SK-N-SH treated with all-trans-retinoic acid at 6 μM for 48 hours (cell line): ENCODE measurements around the gene ERV3-1.
"Not testable (repeated sequence)": the region's sequence is repeated elsewhere in the genome, so short reads cannot be mapped to it uniquely, and the experiment has no call there.

Experiments used
- ATAC-seq: fragments of 200-7000 bp; cut with Tn5 transposase; 3 replicates; pipeline ENCODE4 v1.9.1; 2020; ENCODE audit warnings: mild to moderate bottlenecking, moderate library complexity
- CREB5 ChIP-seq: fragments of 250-450 bp; sonication (Bioruptor Pico); IDR thresholded peaks from 2 replicates; pipeline ENCODE4 v1.5.1; 2020; ENCODE audit warnings: low read depth, mild to moderate bottlenecking, moderate library complexity
- CSDC2 ChIP-seq: fragments of 250-450 bp; sonication (Bioruptor Pico); IDR thresholded peaks from 2 replicates; pipeline ENCODE4 v1.5.0; 2020; ENCODE audit warnings: mild to moderate bottlenecking, moderate library complexity
- CSRNP3 ChIP-seq: fragments of 250-450 bp; sonication (Bioruptor Pico); IDR thresholded peaks from 2 replicates; pipeline ENCODE4 v1.5.1; 2021; ENCODE audit warnings: mild to moderate bottlenecking, moderate library complexity
- ESRRG ChIP-seq: fragments of 250-450 bp; sonication (Bioruptor Pico); IDR thresholded peaks from 2 replicates; pipeline ENCODE4 v1.6.1; 2021; ENCODE audit warnings: mild to moderate bottlenecking
- GLIS3 ChIP-seq: fragments of 250-450 bp; sonication (Bioruptor Pico); IDR thresholded peaks from 2 replicates; pipeline ENCODE4 v1.5.0; 2020; ENCODE audit warnings: mild to moderate bottlenecking, moderate library complexity
- ISL1 ChIP-seq: fragments of 250-450 bp; sonication (Bioruptor Pico); IDR thresholded peaks from 2 replicates; pipeline ENCODE4 v2.1.2; 2022; ENCODE audit warnings: mild to moderate bottlenecking, moderate library complexity
- OSR1 ChIP-seq: fragments of 250-450 bp; sonication (Bioruptor Pico); IDR thresholded peaks from 2 replicates; pipeline ENCODE4 v1.8.0; 2022; ENCODE audit warnings: moderate library complexity, mild to moderate bottlenecking, inconsistent platforms
- PATZ1 ChIP-seq: fragments of 250-450 bp; sonication (Bioruptor Pico); IDR thresholded peaks from 2 replicates; pipeline ENCODE4 v1.8.0; 2020; ENCODE audit warnings: mild to moderate bottlenecking, moderate library complexity, borderline replicate concordance
- RARB ChIP-seq: fragments of 250-450 bp; sonication (Bioruptor Pico); IDR thresholded peaks from 2 replicates; pipeline ENCODE4 v1.8.0; 2021; ENCODE audit warnings: mild to moderate bottlenecking, moderate library complexity
- SNAI2 ChIP-seq: fragments of 250-450 bp; sonication (Bioruptor Pico); IDR thresholded peaks from 2 replicates; pipeline ENCODE4 v1.5.0; 2020; ENCODE audit warnings: mild to moderate bottlenecking, moderate library complexity
- TCF4 ChIP-seq: fragments of 250-450 bp; sonication (Bioruptor Pico); IDR thresholded peaks from 2 replicates; pipeline ENCODE4 v1.8.0; 2021; ENCODE audit warnings: mild to moderate bottlenecking, moderate library complexity, borderline replicate concordance
- TOX ChIP-seq: fragments of 250-450 bp; sonication (Bioruptor Pico); IDR thresholded peaks from 2 replicates; pipeline ENCODE4 v1.8.0; 2021; ENCODE audit warnings: mild to moderate bottlenecking, moderate library complexity, borderline replicate concordance
- TSHZ2 ChIP-seq: fragments of 250-450 bp; sonication (Bioruptor Pico); IDR thresholded peaks from 2 replicates; pipeline ENCODE4 v1.5.0; 2020; ENCODE audit warnings: mild to moderate bottlenecking, moderate library complexity
- ZFP3 ChIP-seq: fragments of 250-450 bp; sonication (Bioruptor Pico); IDR thresholded peaks from 2 replicates; pipeline ENCODE4 v1.5.0; 2020; ENCODE audit warnings: mild to moderate bottlenecking, moderate library complexity
- ZNF565 ChIP-seq: fragments of 450-650 bp; formaldehyde crosslinking; conservative IDR thresholded peaks from 2 replicates; pipeline ENCODE4 v1.5.0; 2020; ENCODE audit warnings: low read depth, mild to moderate bottlenecking, moderate library complexity
- ZNF8 ChIP-seq: fragments of 450-650 bp; formaldehyde crosslinking; IDR thresholded peaks from 2 replicates; pipeline ENCODE4 v1.5.0; 2020; ENCODE audit warnings: mild to moderate bottlenecking, moderate library complexity

ERV3-1 gene, protein sequence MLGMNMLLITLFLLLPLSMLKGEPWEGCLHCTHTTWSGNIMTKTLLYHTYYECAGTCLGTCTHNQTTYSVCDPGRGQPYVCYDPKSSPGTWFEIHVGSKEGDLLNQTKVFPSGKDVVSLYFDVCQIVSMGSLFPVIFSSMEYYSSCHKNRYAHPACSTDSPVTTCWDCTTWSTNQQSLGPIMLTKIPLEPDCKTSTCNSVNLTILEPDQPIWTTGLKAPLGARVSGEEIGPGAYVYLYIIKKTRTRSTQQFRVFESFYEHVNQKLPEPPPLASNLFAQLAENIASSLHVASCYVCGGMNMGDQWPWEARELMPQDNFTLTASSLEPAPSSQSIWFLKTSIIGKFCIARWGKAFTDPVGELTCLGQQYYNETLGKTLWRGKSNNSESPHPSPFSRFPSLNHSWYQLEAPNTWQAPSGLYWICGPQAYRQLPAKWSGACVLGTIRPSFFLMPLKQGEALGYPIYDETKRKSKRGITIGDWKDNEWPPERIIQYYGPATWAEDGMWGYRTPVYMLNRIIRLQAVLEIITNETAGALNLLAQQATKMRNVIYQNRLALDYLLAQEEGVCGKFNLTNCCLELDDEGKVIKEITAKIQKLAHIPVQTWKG

GRCh38 chr7:65006094-65006992, at the start of gene ERV3-1:
Gene ERV3-1, minus strand, starts transcription at chr7:65006687. Its CDS starts 13,661 bp downstream, at chr7:64993026.
- TF ChIP-seq ESRRG (CRISPR knock-in tag) (no peak), ZFP3 (0 out of 2 replicates have a peak, but pooled peaks have one; percentile 36)
- TF ChIP-seq, all 23 proteins: peak for 1
- ATAC-seq: peak; percentile 99

- ATAC-seq: not testable (repeated sequence)
Observed at GRCh38 chr7:65055786-65056185, 49.3 kb upstream of the ERV3-1 start.

- not testable (repeated sequence) for ATAC-seq
Observed at GRCh38 chr7:65054466-65054994, 48.0 kb upstream of the ERV3-1 start.

- ATAC-seq: not testable (repeated sequence)
Observed at GRCh38 chr7:65051654-65052053, 45.2 kb upstream of the ERV3-1 start.

DNA sequence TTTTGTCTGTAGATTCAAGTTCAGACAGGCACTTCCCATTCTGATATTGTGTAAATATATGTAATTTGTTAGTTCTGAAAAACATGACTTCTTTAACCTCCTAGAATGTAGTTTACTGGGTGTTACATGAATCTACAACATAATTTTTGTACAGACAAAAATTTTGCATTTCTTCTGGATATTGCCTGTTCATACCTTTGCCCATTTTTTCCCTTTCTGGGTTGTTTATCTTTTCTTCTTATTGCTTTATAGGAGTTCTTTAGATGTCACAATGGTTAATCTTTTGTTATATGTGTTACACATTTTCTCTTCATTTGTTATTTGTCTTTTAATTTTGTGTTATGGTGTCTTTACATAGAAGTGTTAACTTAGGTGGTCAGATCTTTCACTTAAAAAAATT, 44.7 kb upstream of the ERV3-1 start:
- ATAC-seq: not testable (repeated sequence)

DNA sequence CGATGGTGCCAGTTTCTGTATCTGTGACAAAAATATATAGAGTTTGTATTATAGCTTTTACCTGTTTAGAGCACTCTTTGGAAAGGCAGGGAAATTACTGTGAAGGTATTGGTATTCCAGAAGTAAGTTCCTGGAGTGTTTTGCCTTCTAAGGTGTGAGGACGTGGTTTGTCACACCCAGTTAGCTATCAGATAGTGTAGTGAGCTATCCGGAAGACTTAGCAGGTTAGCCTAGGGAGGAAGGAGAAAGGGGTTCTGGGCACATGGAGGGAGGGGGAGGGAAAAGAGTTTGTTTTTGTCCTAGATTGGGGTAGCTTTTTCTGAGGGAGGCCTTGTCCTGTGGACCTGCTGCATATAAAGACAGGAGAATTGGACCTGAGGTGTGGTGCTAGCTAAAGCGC, 39.8 kb upstream of the ERV3-1 start:
- ATAC-seq: not testable (repeated sequence)

DNA sequence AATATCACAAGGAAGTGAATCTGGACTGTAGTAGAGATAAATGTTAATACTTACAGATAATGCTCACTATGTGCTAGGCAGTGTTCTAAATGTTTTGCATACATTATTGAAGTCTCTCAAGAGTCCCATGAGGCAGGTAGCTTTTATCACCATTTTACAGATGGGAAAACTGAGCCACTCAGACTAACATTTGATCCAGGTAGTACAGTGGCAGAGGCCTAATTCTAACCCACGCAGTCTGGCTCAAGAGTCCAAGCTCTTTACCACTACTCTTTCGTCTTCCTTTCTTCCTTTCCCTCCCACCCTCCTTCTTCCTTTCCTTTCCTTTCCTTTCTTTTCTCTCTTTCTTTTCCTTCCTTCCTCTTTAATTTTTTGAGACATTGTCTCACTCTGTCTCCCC, 39.1 kb upstream of the ERV3-1 start:
- not testable (repeated sequence) for ATAC-seq

DNA sequence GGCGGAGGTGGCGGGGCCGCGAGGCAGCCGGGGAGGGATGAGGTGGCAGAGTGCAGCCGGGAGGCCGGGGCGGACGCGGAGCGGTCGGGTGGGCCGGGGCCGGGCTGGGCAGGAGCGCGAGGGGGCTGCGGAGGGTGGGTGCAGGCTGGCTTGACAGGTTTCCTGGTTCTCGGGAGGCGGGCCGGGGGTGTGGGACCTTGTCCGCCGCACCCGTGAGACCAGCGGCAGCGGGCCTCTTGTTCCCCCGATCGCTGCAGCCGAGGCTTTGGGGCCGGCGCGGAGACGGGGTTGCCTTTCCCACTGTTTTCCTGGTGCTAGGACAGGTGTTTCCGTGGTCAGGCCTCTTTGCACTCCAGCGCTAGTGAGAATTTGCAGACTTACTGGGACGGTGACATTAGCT, 32.3 kb upstream of the ERV3-1 start:
- ATAC-seq: peak; percentile 34

GRCh38 chr7:65037740-65038688, 31.5 kb upstream of the ERV3-1 start:
- peak; percentile 87 for ATAC-seq
- no peak for TF ChIP-seq ZNF8 (CRISPR knock-in tag)
- TF ChIP-seq PATZ1: no peak
- TF ChIP-seq RARB (CRISPR knock-in tag): no peak
- no peak for TF ChIP-seq ISL1
- TF ChIP-seq ESRRG (CRISPR knock-in tag): no peak
- no peak for TF ChIP-seq CSDC2 (CRISPR knock-in tag)
- no peak for TF ChIP-seq ZNF565 (CRISPR knock-in tag)
- no peak for TF ChIP-seq GLIS3 (CRISPR knock-in tag)
- TF ChIP-seq TCF4 (CRISPR knock-in tag): no peak
- TF ChIP-seq SNAI2: no peak
- no peak for TF ChIP-seq OSR1 (CRISPR knock-in tag)
- no peak for TF ChIP-seq TOX
- no peak for TF ChIP-seq ZFP3
- no peak for TF ChIP-seq TSHZ2 (CRISPR knock-in tag)
- no peak for TF ChIP-seq CSRNP3 (CRISPR knock-in tag)
- no peak for TF ChIP-seq CREB5 (CRISPR knock-in tag)
